ENCODE measurements around the gene DHRS7B.

DNA sequence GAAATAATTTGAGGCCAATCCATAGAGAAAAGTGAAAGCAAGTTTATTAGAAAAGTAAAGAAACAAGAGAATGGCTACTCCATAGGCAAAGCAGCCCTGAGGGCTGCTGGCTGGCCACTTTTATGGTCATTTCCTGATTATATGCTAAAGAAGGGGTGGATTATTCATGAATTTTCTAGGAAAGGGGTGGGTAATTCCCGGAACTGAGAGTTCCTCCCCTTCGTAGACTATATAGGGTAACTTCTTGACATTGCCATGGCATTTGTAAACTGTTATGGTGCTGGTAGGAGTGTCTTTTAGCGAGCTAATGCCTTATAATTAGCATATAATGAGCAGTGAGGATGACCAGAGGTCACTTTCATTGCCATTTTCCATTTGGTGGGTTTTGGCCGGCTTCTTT, 4.4 kb downstream of the DHRS7B start:
- TF ChIP-seq, protein P1, sequence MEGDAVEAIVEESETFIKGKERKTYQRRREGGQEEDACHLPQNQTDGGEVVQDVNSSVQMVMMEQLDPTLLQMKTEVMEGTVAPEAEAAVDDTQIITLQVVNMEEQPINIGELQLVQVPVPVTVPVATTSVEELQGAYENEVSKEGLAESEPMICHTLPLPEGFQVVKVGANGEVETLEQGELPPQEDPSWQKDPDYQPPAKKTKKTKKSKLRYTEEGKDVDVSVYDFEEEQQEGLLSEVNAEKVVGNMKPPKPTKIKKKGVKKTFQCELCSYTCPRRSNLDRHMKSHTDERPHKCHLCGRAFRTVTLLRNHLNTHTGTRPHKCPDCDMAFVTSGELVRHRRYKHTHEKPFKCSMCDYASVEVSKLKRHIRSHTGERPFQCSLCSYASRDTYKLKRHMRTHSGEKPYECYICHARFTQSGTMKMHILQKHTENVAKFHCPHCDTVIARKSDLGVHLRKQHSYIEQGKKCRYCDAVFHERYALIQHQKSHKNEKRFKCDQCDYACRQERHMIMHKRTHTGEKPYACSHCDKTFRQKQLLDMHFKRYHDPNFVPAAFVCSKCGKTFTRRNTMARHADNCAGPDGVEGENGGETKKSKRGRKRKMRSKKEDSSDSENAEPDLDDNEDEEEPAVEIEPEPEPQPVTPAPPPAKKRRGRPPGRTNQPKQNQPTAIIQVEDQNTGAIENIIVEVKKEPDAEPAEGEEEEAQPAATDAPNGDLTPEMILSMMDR (IDR thresholded peaks at IDR 0.05): no peak
- no peak for TF ChIP-seq POLR2A (IDR thresholded peaks at IDR 0.05)

All from heart left ventricle (tissue), 13 donors.